Cardiac muscle cell (in vitro differentiated cells and primary cell): ENCODE results near the gene TMEM114. TPM values are rescaled to one million over a fixed set of nuclear protein-coding genes. Genes with fewer than 3 reads are reported as not detected.

Experiments
- DNase-seq, 2 donors: peaks; one replicate each; pipeline versions ENCODE4 v3.0.0 to v3.0.0-alpha.2; 2010 to 2017; ENCODE audit warnings: low read depth in 1 of 2, low spot score in 1 of 2
- H3K27ac ChIP-seq: fragments of 200-600 bp; sonication (generic); 2 replicates; pipeline ENCODE4 v1.5.1; 2016
- H3K27me3 ChIP-seq: fragments of 200-600 bp; sonication (generic); 2 replicates; pipeline ENCODE4 v1.6.0; 2016; ENCODE audit warnings: control low read depth
- H3K36me3 ChIP-seq: fragments of 200-600 bp; sonication (generic); 2 replicates; pipeline ENCODE4 v1.5.1; 2016; ENCODE audit warnings: control low read depth
- H3K4me1 ChIP-seq: fragments of 200-600 bp; sonication (generic); 2 replicates; pipeline ENCODE4 v1.8.1; 2017; ENCODE audit warnings: low read depth, mild to moderate bottlenecking, mixed run types
- H3K4me3 ChIP-seq: fragments of 200-600 bp; sonication (generic); 2 replicates; pipeline ENCODE4 v1.5.1; 2016; ENCODE audit warnings: mild to moderate bottlenecking
- H3K9me3 ChIP-seq: fragments of 200-600 bp; sonication (generic); 2 replicates; pipeline ENCODE4 v1.5.1; 2017; ENCODE audit warnings: low read depth, mild to moderate bottlenecking, control low read depth
- CTCF ChIP-seq: IDR thresholded peaks from 2 replicates; pipeline ENCODE4 v1.5.1; 2012; ENCODE audit warnings: low read depth, mild to moderate bottlenecking, low read length
- polyA plus RNA-seq: library from polyadenylated mRNA; unstranded; fragments of >200 nt; fragmentation: Nextera tagmentation; extraction: Ambion mirVana; gene quantifications from 2 replicates; pipeline ENCODE4 v1.2.1, GENCODE V29; 2016
- total RNA-seq: library from RNA; depleted of rRNA; stranded (reverse); fragments of >200 nt; gene quantifications from 2 replicates; pipeline ENCODE4 v1.2.3, GENCODE V29; 2016

The TMEM114 gene
- total and polyA plus RNA-seq, 2 experiments from 2014 or later: not detected

GRCh38 chr16:8620535-8620934, 30.2 kb upstream of the TMEM114 start:
- no peak overlapping the region for H3K27ac ChIP-seq
- no peak for DNase-seq
- no peak overlapping the region for H3K4me3 ChIP-seq
- peaks cover 2% of the 10 kb centered on the region for H3K36me3 ChIP-seq
- peaks cover 5% of the 10 kb centered on the region for H3K4me1 ChIP-seq
- no peak for TF ChIP-seq CTCF
- no peaks in the 10 kb centered on the region for H3K27me3 ChIP-seq
- no peaks in the 10 kb centered on the region for H3K9me3 ChIP-seq

- no peak for DNase-seq
- H3K27ac ChIP-seq: no peak overlapping the region
- H3K4me3 ChIP-seq: no peak overlapping the region
- no peak for TF ChIP-seq CTCF
- no peaks in the 10 kb centered on the region for H3K9me3 ChIP-seq
- H3K4me1 ChIP-seq: peaks cover 5% of the 10 kb centered on the region
- H3K27me3 ChIP-seq: no peaks in the 10 kb centered on the region
- no peaks in the 10 kb centered on the region for H3K36me3 ChIP-seq
Measured at GRCh38 chr16:8619671-8620370, 29.5 kb upstream of the TMEM114 start.

- no peaks in the 10 kb centered on the region for H3K9me3 ChIP-seq
- H3K27me3 ChIP-seq: peaks cover 6% of the 10 kb centered on the region
- H3K36me3 ChIP-seq: no peaks in the 10 kb centered on the region
- no peaks in the 10 kb centered on the region for H3K4me1 ChIP-seq
- H3K27ac ChIP-seq: no peak overlapping the region
- no peak for DNase-seq
- TF ChIP-seq CTCF: no peak
- no peak overlapping the region for H3K4me3 ChIP-seq
Measured at GRCh38 chr16:8614435-8615029, 24.2 kb upstream of the TMEM114 start.

GRCh38 chr16:8611886-8612600, 21.7 kb upstream of the TMEM114 start:
- Histone ChIP-seq H3K9me3 (no peaks in the 10 kb centered on the region), H3K27ac (no peak overlapping the region), H3K27me3 (peaks cover 14% of the 10 kb centered on the region), H3K36me3 (no peaks in the 10 kb centered on the region), H3K4me1 (no peaks in the 10 kb centered on the region), H3K4me3 (no peak overlapping the region)
- no peak for TF ChIP-seq CTCF
- DNase-seq: peak in 1 of 2 donors; percentile 36

GRCh38 chr16:8611122-8611521, 20.8 kb upstream of the TMEM114 start:
- no peaks in the 10 kb centered on the region for H3K9me3 ChIP-seq
- no peak overlapping the region for H3K27ac ChIP-seq
- TF ChIP-seq CTCF: no peak
- no peak overlapping the region for H3K4me3 ChIP-seq
- no peaks in the 10 kb centered on the region for H3K4me1 ChIP-seq
- peaks cover 14% of the 10 kb centered on the region for H3K27me3 ChIP-seq
- DNase-seq: no peak
- no peaks in the 10 kb centered on the region for H3K36me3 ChIP-seq
